NB4 (cell line): Measurements from ENCODE around the gene ERBB3.

Experiments
- MYC ChIP-seq: IDR thresholded peaks from 2 replicates; pipeline ENCODE4 v1.6.1; 2011; ENCODE audit warnings: low read depth, low read length
- POLR2A ChIP-seq: IDR thresholded peaks from 2 replicates; pipeline ENCODE4 v1.6.1; 2011; ENCODE audit warnings: mild to moderate bottlenecking; ENCODE audit not compliant: insufficient read length; ENCODE audit errors: extremely low read depth
- TF ChIP-seq, protein P1 (sequence below): IDR thresholded peaks from one replicate; pipeline ENCODE4 v1.5.1; 2012; ENCODE audit warnings: low read depth, low read length
- TF ChIP-seq, protein P2 (sequence below): IDR thresholded peaks from 2 replicates; pipeline ENCODE4 v1.6.1; 2011; ENCODE audit warnings: low read depth, low read length

DNA sequence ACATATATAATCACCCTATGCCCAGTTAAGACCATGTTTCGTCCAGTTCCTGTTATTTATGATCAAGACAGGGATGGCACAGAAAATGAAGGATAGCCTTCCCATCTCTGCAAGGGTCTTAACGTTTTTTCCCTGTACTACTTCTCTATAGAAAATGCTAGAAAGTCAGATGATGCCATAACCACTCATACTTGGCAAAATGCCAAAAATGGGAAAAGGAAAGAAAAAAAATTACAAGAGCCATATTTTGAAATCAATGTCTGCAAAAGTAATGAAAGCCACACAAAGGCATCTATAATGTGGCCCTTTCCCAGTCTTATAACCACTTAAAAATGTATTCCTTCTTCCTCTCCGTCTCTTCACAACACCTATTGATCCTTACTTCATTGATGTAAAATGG, 70.6 kb downstream of the ERBB3 start:
- TF ChIP-seq, protein P1, sequence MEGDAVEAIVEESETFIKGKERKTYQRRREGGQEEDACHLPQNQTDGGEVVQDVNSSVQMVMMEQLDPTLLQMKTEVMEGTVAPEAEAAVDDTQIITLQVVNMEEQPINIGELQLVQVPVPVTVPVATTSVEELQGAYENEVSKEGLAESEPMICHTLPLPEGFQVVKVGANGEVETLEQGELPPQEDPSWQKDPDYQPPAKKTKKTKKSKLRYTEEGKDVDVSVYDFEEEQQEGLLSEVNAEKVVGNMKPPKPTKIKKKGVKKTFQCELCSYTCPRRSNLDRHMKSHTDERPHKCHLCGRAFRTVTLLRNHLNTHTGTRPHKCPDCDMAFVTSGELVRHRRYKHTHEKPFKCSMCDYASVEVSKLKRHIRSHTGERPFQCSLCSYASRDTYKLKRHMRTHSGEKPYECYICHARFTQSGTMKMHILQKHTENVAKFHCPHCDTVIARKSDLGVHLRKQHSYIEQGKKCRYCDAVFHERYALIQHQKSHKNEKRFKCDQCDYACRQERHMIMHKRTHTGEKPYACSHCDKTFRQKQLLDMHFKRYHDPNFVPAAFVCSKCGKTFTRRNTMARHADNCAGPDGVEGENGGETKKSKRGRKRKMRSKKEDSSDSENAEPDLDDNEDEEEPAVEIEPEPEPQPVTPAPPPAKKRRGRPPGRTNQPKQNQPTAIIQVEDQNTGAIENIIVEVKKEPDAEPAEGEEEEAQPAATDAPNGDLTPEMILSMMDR: no peak
- TF ChIP-seq, protein P2, sequence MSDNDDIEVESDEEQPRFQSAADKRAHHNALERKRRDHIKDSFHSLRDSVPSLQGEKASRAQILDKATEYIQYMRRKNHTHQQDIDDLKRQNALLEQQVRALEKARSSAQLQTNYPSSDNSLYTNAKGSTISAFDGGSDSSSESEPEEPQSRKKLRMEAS: no peak
- TF ChIP-seq POLR2A (no peak), MYC (no peak)
